BJ (cell line): Measurements from ENCODE around the gene PNLDC1. TPM values are rescaled to one million over a fixed set of nuclear protein-coding genes. Genes with fewer than 3 reads are reported as not detected.

Experiments
- CTCF ChIA-PET: fragments of 350-600 bp; formaldehyde crosslinking; extraction: SDS; loops from one replicate; lab custom pipeline; 2021; ENCODE audit warnings: antibody characterized with exemption, inconsistent platforms; lab: Yijun Ruan, JAX
- POLR2A ChIA-PET: fragments of 300-600 bp; sonication (Branson Sonifier 250); formaldehyde crosslinking; extraction: SDS; loops from one replicate; lab custom pipeline; 2021; ENCODE audit warnings: antibody characterized with exemption; lab: Charles Lee
- DNase-seq: peaks from one replicate; pipeline ENCODE4 v3.0.0-alpha.2; 2011; ENCODE audit warnings: low read depth
- H3K27me3 ChIP-seq: 2 replicates; pipeline ENCODE4 v1.6.0; 2011; ENCODE audit warnings: low read length; ENCODE audit not compliant: control insufficient read depth, insufficient read depth
- H3K36me3 ChIP-seq: 2 replicates; pipeline ENCODE4 v1.5.1; 2011; ENCODE audit warnings: low read length; ENCODE audit not compliant: control insufficient read depth, insufficient read depth
- H3K4me3 ChIP-seq: 2 replicates; pipeline ENCODE4 v1.5.1; 2011; ENCODE audit warnings: low read depth, mild to moderate bottlenecking, control low read depth, low read length
- CTCF ChIP-seq: IDR thresholded peaks from 2 replicates; pipeline ENCODE4 v1.5.1; 2011; ENCODE audit warnings: low read depth, mild to moderate bottlenecking, control low read depth, inconsistent platforms, low read length, moderate library complexity; ENCODE audit not compliant: insufficient read depth
- polyA plus RNA-seq: library from polyadenylated mRNA; depleted of rRNA; stranded (reverse); fragments of >200 nt; gene quantifications from 2 replicates; pipeline ENCODE4 v1.2.3, GENCODE V29; 2011

Gene PNLDC1
- polyA plus RNA-seq, 1 experiment = not detected

DNA sequence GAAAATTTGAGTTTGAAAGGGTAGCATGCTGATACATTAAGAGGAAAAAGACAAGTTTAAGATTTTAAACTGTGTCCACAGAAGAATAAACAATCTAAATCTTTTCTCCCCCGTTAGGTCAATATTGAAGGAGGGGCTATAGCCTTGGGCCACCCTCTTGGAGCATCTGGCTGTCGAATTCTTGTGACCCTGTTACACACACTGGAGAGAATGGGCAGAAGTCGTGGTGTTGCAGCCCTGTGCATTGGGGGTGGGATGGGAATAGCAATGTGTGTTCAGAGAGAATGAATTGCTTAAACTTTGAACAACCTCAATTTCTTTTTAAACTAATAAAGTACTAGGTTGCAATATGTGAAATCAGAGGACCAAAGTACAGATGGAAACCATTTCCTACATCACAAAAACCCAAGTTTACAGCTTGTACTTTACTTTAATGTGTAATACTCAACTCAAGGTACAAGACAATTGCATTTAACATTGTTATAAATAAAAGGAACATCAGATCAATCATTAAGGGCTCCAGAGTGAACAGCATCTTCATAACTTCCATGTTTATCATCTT, 21.5 kb upstream of the PNLDC1 start:
- H3K27me3 ChIP-seq = no peaks in the 10 kb centered on the region
- CTCF ChIA-PET = no interaction called here

DNA sequence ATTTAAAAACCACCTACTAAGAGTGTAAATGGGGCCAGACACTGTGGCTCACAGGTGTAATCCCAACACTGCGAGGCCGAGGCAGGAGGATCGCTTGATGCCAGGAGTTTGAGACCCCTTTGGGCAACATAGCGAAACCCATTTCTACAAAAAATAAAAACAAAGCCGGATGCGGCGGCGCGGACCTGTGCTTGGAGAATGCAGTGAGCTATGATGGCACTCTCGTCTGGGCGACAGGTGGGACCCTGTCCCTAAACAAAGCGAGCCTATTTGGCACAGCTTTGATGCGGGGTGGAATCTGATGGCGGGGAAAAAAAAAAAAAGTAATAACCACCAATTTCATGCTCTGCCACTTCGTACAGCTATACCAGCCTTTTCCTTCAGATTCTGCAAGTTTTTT, 11.8 kb upstream of the PNLDC1 start:
- Histone ChIP-seq H3K27me3 (no peaks in the 10 kb centered on the region), H3K4me3 (peak overlapping the region; percentile 87), H3K36me3 (peaks cover 9% of the 10 kb centered on the region)
- CTCF ChIA-PET = interaction anchor here (0.7 to 5.5 kb wide), 3 partner anchors 64 to 97 kb away, joined by 3 to 33 read pairs (median 3); no protein-coding TSS in a partner anchor
- POLR2A ChIA-PET = interaction anchor here (0.7 kb wide), 3 partner anchors 26 to 106 kb away, joined by 4 to 8 read pairs (median 4); partner anchors contain the start of gene ACAT2
- DNase-seq = no peak
- no peak for TF ChIP-seq CTCF

More for the DNA sequence above, 21.5 kb upstream of the PNLDC1 start:
- H3K36me3 ChIP-seq = peaks cover 15% of the 10 kb centered on the region
- TF ChIP-seq CTCF = no peak
- DNase-seq = no peak
- POLR2A ChIA-PET = no interaction called here
- no peak overlapping the region for H3K4me3 ChIP-seq

DNA sequence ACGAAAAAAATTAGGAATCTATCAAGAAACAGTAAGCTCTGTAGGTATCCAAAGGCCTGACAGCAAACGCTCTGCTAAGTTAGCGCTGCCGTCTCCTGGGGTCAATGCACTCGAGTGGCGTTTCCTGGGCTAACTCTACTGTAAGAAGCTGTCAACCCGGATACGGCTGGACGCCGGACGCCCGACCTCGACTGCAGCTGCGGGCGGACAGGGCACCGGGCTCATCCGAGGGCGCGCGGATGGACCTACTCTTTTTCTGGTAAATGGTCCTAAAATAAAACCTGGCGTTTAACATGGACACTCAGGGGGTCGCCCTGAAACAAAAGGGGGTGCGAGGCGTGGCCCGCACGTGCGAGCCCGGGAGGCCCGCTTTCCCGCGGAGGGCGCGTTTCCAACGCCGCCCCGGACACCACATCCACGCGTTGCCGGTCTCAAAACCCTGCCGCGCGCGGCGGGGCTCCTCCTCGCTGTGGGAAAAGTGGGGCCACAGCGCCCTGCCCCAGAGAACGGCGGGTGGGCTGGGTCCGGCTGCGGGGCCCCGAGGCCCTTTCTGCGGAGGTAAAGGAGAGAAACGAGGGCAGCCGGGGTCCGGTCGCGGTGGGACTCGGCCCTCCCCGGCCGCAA, 11.2 kb upstream of the PNLDC1 start:
- Histone ChIP-seq H3K4me3 (peak overlapping the region; percentile 87), H3K36me3 (peaks cover 7% of the 10 kb centered on the region), H3K27me3 (no peaks in the 10 kb centered on the region)
- no peak for TF ChIP-seq CTCF
- no peak for DNase-seq
- ChIA-PET POLR2A (interaction anchor here (0.5 to 1.7 kb wide), 3 partner anchors 29 to 107 kb away, joined by 4 to 5 read pairs (median 4); no protein-coding TSS in a partner anchor), CTCF (interaction anchor here (0.7 to 5.5 kb wide), 3 partner anchors 64 to 98 kb away, joined by 3 to 33 read pairs (median 3); no protein-coding TSS in a partner anchor)

GRCh38 chr6:159789377-159790148, 10.5 kb upstream of the PNLDC1 start, which contains the start of gene TCP1:
TCP1 (minus strand) TSS chr6:159789602; CDS start chr6:159789468, 134 bp downstream.
- POLR2A ChIA-PET = interaction anchor here (0.5 to 1.7 kb wide), 6 partner anchors 30 to 97 kb away, joined by 3 to 5 read pairs (median 4); no protein-coding TSS in a partner anchor
- peak within 1 kb of the TSS; percentile 87 for H3K4me3 ChIP-seq
- TF ChIP-seq CTCF = no peak
- CTCF ChIA-PET = interaction anchor here (0.6 to 5.5 kb wide), 3 partner anchors 64 to 98 kb away, joined by 3 to 33 read pairs (median 3); no protein-coding TSS in a partner anchor
- peaks cover 6% of the 10 kb centered on the region for H3K36me3 ChIP-seq
- no peaks in the 10 kb centered on the region for H3K27me3 ChIP-seq
- peak; percentile 99 for DNase-seq
